Thyroid gland (tissue), 4 donors: Measurements from ENCODE around the gene WASHC2A. TPM values are rescaled to one million over a fixed set of nuclear protein-coding genes. Genes with fewer than 3 reads are reported as not detected.
"Not testable (repeated sequence)": the region's sequence is repeated elsewhere in the genome, so short reads cannot be mapped to it uniquely, and the experiment has no call there.

Experiments used
- DNase-seq, 2 donors: peaks; one replicate each; pipeline ENCODE4 v3.0.0-alpha.2; 2019
- H3K27ac ChIP-seq, 3 donors: fragments of 200-600 bp; sonication (generic); 1 replicate in 2 of 3; 2 replicates in 1 of 3; pipeline ENCODE4 v1.5.1; 2016 to 2019; ENCODE audit warnings: mild to moderate bottlenecking in 1 of 3, moderate library complexity in 1 of 3
- H3K27me3 ChIP-seq: fragments of 200-600 bp; sonication (generic); one replicate; pipeline ENCODE4 v1.5.1; 2019
- H3K36me3 ChIP-seq, 2 donors: fragments of 200-600 bp; sonication (generic); one replicate each; pipeline ENCODE4 v1.5.1; 2016 to 2019
- H3K4me1 ChIP-seq, 2 donors: fragments of 200-600 bp; sonication (generic); one replicate each; pipeline ENCODE4 v1.5.1; 2017 to 2019
- H3K4me3 ChIP-seq, 3 donors: fragments of 200-600 bp; sonication (generic); replicated peaks in 1 of 3; 1 replicate in 2 of 3; 2 replicates in 1 of 3; pipeline ENCODE4 v1.5.1; 2016; ENCODE audit warnings: mild to moderate bottlenecking in 1 of 3
- H3K9me3 ChIP-seq: fragments of 200-600 bp; sonication (generic); one replicate; pipeline ENCODE4 v1.5.1; 2017
- WGBS, 2 donors: methylation state at CpG; one replicate each; pipeline ENCODE4 v1.1.5; 2017; 5-methylcytosine and 5-hydroxymethylcytosine counted together
- intact Hi-C: fragments of 100-400 bp; cut with DNase I; formaldehyde crosslinking; loops from one replicate; pipeline ENCODE4 v1.15.1; 2023
- total RNA-seq, 4 donors: library from RNA; depleted of rRNA; stranded (reverse); fragments of >200 nt; gene quantifications; one replicate each; pipeline ENCODE4 v1.2.3, GENCODE V29; 2016

Gene WASHC2A
- total RNA-seq, 4 donors from 2014 or later = 29.2 to 42.2 (median 37.1) TPM

DNA sequence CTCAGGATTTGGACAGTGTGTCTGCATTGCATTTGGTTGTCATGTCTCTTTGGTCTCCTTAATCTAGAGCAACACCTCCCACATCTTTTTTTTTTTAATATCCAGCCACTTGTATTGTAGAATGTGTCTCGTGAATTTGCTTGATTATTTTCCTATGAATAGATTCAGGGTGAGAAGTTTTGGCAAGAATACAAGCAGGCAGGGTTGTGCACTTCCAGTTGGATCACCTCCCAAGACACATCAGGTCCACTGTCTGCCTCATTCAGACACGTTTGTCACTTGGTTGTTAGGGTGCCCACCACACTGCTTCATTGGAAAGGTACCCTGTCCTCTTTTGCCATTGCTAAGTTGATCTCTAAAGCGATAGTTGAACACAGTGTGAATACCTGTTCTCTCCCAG lies 30.9 kb downstream of the WASHC2A start:
- intact Hi-C loops, H3K27ac ChIP-seq, H3K4me1 ChIP-seq, DNase-seq, H3K9me3 ChIP-seq, H3K27me3 ChIP-seq, H3K4me3 ChIP-seq, H3K36me3 ChIP-seq: not testable (repeated sequence)
- 80 to 93% methylated on average over 2 to 3 of the region's 3 CpGs for WGBS, 2 donors

DNA sequence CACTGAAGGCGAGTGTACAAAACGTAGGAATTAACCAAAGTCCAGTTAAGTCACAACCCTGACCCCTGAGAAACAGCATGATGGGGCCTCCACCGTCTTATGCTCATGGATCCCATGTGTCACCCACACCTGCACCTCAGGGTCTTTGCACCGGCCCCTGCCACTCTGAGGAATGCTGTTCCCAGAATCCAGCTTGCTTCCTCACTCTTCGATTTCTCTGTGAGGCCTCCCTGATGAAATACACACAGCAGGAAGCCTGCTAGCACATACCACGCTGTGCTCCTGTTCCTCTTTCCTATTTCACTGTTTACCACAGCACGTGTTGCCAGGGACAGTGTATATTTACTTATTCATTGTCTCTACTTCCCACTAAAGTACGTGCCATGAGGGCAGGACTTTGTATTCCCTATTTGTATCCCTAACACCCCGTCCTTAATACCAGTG lies 33.4 kb downstream of the WASHC2A start:
- H3K27me3 ChIP-seq, H3K36me3 ChIP-seq, H3K9me3 ChIP-seq, H3K4me3 ChIP-seq, H3K4me1 ChIP-seq, intact Hi-C loops, DNase-seq, H3K27ac ChIP-seq: not testable (repeated sequence)
- WGBS, 2 donors = 87 to 93% methylated on average over 9 of the region's 9 CpGs

DNA sequence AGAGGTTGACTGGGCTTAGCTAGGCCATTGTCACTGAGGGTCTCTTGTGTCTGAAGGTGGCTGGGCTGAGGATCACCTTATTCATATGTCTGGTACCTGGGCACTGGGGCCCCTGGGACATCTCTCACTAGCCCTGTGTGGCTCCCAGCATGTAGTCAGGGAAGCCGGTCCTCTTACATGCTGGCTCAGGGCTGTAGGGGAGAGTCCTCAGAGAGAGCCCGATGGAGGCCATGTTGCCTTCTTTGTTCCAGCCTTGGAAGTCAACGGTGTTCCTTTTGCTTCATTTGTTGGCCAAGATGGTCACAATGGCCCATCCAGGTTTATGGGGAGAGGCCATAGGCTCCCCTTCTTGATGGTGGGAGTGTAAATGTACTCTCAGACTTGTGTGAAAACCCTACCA lies 34.0 kb downstream of the WASHC2A start:
- H3K4me3 ChIP-seq, H3K9me3 ChIP-seq, H3K4me1 ChIP-seq, H3K27me3 ChIP-seq, DNase-seq, intact Hi-C loops, H3K36me3 ChIP-seq, H3K27ac ChIP-seq: not testable (repeated sequence)
- WGBS, 2 donors = 94 to 100% methylated on average over 3 of the region's 3 CpGs

DNA sequence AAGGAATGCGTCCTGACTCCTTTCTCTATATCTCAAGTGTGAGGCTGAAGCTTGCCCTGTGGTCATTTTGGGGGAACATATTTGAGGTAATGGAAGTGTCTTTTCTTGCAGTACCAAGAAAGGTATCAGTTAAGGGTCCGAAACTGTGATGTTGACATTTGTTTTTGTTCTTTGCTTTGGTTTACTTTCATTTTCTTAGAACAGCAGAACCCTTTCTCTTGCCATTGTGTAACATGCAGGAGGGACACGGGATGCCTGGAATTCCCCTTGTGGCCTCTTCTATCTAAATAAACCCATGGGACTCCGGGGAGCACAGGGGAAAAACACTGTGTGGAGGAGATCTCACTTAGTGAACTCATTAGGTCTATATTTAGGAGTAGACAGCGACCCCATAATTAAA lies 34.5 kb downstream of the WASHC2A start:
- intact Hi-C loops, H3K27me3 ChIP-seq, H3K4me1 ChIP-seq, H3K27ac ChIP-seq, H3K4me3 ChIP-seq, H3K36me3 ChIP-seq, DNase-seq, H3K9me3 ChIP-seq: not testable (repeated sequence)
- WGBS, 2 donors = 71 to 84% methylated on average over 5 of the region's 5 CpGs

DNA sequence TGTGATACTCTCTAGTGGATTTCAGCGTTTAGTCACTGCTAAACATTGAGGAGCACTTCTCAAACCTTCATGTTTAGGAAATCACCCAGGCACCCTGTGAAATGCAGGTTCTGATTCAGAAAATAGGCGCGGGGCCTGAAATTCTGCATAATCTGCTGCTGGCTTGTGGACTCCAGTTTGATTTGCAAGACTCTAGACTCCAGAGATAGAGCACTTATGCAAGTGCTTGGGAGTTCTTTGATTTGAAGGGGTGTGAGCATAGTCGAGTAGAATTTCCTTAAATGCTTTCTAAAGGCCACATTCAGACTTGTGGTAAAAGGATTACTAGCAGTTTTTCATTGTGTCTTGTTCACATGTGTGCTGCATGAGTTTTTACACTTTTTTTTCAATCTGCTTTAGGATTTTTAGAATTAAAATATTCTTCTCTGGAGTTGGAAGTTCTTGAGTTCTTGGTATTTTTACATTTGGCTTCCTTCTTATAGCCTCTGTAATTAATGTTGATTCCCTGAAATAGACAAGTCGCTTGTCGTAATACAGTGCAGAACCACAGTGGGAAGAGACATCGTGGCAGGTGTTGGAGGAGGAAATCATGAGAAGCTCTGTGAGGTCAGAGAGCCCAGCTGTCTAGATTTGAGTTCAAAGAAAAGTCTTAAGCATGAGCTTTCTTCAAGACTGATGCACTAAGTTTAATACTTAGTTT lies 41.4 kb downstream of the WASHC2A start:
- H3K27me3 ChIP-seq, H3K4me3 ChIP-seq, H3K9me3 ChIP-seq, intact Hi-C loops, DNase-seq, H3K4me1 ChIP-seq, H3K27ac ChIP-seq, H3K36me3 ChIP-seq: not testable (repeated sequence)
- WGBS, 2 donors = 92% methylated on average over 7 of the region's 7 CpGs

DNA sequence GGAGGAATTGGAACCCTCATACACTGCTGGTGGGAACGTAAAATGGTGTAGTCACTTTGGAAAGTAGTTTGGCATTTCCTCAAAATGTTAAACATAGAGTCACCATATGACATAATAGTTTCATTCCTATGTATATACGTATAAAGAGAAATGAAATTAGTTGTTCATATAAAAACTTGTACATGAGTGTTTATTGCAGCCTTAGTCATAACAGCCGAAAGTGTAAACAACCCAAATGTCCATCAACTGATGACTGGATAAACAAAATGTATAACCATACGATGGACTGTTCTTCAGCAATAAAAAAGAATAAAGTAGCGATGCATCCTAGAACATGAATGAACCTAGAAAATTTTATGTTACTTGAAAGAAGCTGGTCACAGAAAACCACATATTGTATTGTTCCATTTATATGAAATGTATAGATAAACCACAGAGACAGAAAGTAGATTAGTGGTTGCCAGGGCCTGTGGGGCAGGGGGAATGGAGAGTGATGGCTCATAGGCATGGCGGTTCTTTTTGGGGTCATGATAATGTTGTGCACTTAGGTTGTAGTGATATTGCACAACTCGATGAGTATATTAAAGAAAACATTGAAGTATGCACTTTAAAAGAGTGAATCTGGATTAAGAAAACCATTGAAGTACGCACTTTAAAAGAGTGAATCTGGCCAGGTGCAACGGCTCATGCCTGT lies 44.8 kb downstream of the WASHC2A start:
- intact Hi-C loops, H3K36me3 ChIP-seq, H3K27ac ChIP-seq, DNase-seq, H3K9me3 ChIP-seq, H3K4me3 ChIP-seq, H3K4me1 ChIP-seq, H3K27me3 ChIP-seq: not testable (repeated sequence)
- 92% methylated on average over 7 to 8 of the region's 9 CpGs for WGBS, 2 donors

DNA sequence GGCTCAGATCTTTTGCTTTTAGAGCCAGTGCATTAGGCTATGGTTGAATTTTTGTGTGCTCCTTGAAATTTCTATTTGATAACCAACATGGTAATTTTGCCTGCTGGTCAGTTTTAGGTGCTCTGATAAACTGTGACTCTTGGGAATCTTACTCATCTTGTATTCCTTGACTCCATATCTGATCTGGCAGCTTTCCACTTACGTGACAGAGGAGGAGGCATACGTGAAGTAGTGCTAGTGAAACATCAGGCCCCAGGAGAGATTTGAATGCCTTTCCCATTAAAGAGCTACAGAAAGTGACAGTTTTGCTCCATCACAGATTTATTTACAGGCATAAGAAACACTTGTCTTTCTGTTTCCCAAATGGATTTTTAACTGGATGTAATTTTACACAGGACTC lies 59.0 kb downstream of the WASHC2A start:
- H3K4me1 ChIP-seq = not testable (repeated sequence)
- 94% methylated on average over 2 of the region's 2 CpGs; no CpG with 5 or more reads in 1 of the 2 donors for WGBS, 2 donors

DNA sequence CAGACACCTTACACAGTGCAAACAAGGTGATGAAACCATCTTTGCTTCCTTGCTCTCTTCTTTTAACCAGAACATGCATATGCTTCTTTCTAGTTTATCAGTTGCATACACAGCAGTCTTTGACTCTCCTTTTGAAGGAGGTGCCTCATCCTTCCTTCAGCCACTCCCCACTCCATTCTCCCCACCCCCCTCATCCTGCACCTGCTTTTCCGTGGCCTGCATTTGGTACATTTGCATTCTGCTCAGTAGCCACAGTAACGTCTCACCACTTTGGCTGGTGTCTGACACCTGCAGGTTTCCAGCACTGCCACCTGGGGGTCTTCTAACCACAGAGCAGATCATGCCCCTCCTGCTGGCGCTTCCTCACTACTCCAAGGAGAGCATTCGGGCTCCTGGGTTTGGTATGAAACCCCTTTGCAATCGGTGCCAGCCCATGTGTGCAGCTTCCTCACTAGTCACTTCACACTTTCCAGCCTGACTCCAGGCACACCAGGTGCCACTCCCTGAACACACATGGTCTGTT lies 60.1 kb downstream of the WASHC2A start:
- intact Hi-C loops, H3K4me1 ChIP-seq, DNase-seq, H3K27me3 ChIP-seq, H3K4me3 ChIP-seq, H3K27ac ChIP-seq, H3K9me3 ChIP-seq: not testable (repeated sequence)
- H3K36me3 ChIP-seq = peaks cover 0 to 18% of the 10 kb centered on the region in 2 donors
- WGBS, 2 donors = 67 to 78% methylated on average over 1 to 2 of the region's 5 CpGs

More for the DNA sequence above, 59.0 kb downstream of the WASHC2A start:
- H3K27ac ChIP-seq, intact Hi-C loops, H3K4me3 ChIP-seq, DNase-seq, H3K27me3 ChIP-seq, H3K9me3 ChIP-seq: not testable (repeated sequence)
- peaks cover 0 to 14% of the 10 kb centered on the region in 2 donors for H3K36me3 ChIP-seq

DNA sequence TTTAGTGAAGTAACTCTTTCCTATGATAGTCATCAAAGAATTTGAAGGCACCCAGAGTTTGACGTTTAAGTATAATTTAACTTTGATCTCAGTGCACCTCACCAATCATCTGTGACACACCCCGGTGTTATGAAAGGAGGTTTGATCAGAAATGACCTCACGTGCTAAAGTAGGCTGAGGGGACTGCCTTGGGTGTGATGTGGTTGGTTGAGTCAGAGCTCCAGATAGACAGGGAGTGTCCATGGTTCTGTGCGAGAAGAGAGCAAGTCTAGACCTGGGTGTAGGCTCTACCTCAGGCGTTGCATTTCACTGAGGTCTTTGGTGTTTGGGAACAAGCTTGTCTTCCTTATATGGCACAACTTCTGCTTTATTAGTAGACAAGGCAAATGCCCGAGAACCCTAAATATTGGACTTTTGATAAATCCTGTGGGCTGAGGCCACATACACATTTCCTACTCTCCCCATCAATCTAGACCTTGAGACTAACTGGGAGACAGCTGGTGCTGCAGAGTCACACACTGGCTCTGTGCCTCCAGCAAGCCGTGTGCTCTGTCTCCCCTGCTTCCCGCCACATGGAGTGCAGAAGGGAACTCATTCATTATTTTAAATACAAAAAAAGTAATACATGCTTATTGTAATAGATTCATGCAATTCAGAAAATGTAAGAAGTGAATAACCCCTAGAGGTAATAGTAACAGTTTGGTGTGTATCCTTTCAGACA lies 63.7 kb downstream of the WASHC2A start:
- H3K36me3 ChIP-seq = peaks cover 0 to 13% of the 10 kb centered on the region in 2 donors
- DNase-seq, intact Hi-C loops, H3K4me1 ChIP-seq, H3K27ac ChIP-seq, H3K4me3 ChIP-seq, H3K27me3 ChIP-seq, H3K9me3 ChIP-seq: not testable (repeated sequence)
- 90 to 96% methylated on average over 7 to 8 of the region's 8 CpGs for WGBS, 2 donors

DNA sequence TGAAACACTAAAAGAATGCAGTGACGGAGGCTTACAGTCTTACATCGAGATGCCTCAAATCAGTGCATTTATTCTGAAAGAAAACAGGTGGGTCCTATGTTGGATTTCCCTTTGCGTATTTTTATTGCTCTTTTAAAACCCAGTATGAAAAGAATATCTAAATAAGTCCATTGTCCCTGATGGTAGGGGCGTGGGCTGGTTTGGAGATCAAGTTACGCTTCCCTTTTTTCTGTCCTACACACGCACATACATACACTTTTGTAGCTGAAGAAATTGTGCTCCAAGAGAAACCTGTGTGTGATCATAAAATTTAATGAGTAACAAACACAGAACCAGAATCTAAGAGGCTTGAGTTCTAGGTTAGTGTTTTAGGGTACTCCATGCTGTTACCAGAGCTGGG lies 64.6 kb downstream of the WASHC2A start:
- H3K27ac ChIP-seq, H3K4me3 ChIP-seq, intact Hi-C loops, H3K9me3 ChIP-seq, H3K27me3 ChIP-seq, H3K4me1 ChIP-seq, DNase-seq: not testable (repeated sequence)
- WGBS, 2 donors = 91 to 94% methylated on average over 6 of the region's 6 CpGs
- H3K36me3 ChIP-seq = peaks cover 0 to 13% of the 10 kb centered on the region in 2 donors

DNA sequence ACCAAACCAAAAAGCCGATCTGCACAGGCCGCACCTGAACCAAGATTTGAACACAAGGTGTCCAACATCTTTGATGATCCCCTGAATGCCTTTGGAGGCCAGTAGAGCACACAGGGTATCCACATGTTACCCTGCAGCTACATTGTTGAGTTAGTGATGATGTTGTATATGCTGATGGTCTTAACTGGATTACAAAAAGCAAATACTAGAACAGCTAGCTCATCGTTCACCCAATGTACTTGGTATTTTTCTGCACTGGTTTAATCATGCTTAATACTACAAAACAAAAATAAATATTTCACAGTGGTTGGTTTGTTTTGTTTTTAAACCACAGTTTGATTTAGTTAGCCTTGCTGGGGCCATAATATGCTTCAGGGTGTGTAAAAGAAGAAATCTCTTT lies 65.1 kb downstream of the WASHC2A start:
- intact Hi-C loops, H3K27ac ChIP-seq, H3K4me1 ChIP-seq, H3K27me3 ChIP-seq, H3K9me3 ChIP-seq, DNase-seq, H3K4me3 ChIP-seq: not testable (repeated sequence)
- H3K36me3 ChIP-seq = peaks cover 0 to 13% of the 10 kb centered on the region in 2 donors
- WGBS, 2 donors = 97 to 98% methylated on average over 3 of the region's 3 CpGs

DNA sequence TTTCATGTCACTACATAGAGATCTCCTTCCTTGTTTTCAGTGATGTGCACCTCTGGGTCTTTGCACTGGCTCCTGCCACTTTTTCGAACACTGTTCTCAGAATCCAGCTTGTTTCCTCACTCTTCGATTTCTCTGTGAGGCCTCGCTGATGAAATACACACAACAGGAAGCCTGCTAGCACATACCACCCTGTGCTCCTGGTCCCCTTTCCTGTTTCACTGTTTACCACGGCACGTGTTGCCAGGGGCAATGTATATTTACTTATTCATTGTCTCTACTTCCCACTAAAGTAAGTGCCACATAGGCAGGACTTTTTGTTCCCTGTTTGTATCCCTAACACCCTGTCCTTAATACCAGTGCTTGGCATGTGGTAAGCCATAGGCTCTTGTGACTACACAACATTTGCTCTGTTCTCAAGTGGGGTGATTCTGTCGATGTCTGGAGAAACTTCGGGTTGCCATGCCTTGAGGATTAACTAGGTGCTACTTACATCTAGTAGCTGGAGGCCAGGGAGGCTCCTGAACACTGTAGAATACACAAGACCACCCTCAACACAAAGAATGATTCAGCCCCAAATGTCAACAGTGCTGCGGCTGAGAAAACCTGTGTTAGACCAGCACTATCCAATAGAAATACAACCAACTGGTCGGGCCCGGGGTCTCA lies 75.9 kb downstream of the WASHC2A start:
- DNase-seq, H3K27ac ChIP-seq, H3K36me3 ChIP-seq, H3K9me3 ChIP-seq, H3K27me3 ChIP-seq, H3K4me1 ChIP-seq, H3K4me3 ChIP-seq, intact Hi-C loops: not testable (repeated sequence)
- WGBS, 2 donors = 37 to 55% methylated on average over 5 to 6 of the region's 10 CpGs
